KG1 (cell line): ENCODE data around the gene LOXL1.

Experiments used
- DNase-seq: peaks from one replicate; lab custom pipeline; 2025; lab: John Stamatoyannopoulos, UW

The LOXL1 gene

GRCh38 chr15:73926219-73927002, at the start of gene LOXL1:
Gene LOXL1 (plus strand): TSS chr15:73926462. CDS start chr15:73926784, 322 bp downstream.
- DNase-seq = no peak

GRCh38 chr15:73879426-73879825, 46.8 kb upstream of the LOXL1 start:
- no peak for DNase-seq

GRCh38 chr15:73881579-73882320, 44.5 kb upstream of the LOXL1 start:
- no peak for DNase-seq

- no peak for DNase-seq
These were observed 43.4 kb upstream of the LOXL1 start for GRCh38 chr15:73882761-73883419.

- DNase-seq = no peak
These were observed 42.1 kb upstream of the LOXL1 start for GRCh38 chr15:73884159-73884558.

- no peak for DNase-seq
These were observed 40.1 kb upstream of the LOXL1 start for GRCh38 chr15:73885954-73886700.

- no peak for DNase-seq
These were observed 39.4 kb upstream of the LOXL1 start for GRCh38 chr15:73886717-73887345.

GRCh38 chr15:73887481-73887880, 38.8 kb upstream of the LOXL1 start:
- no peak for DNase-seq

- DNase-seq = no peak
These were observed 37.8 kb upstream of the LOXL1 start for GRCh38 chr15:73888224-73889041.

GRCh38 chr15:73889053-73889761, 37.1 kb upstream of the LOXL1 start:
- no peak for DNase-seq

- DNase-seq = no peak
These were observed 36.5 kb upstream of the LOXL1 start for GRCh38 chr15:73889762-73890124.

GRCh38 chr15:73891328-73892315, 34.6 kb upstream of the LOXL1 start:
- DNase-seq = no peak

- no peak for DNase-seq
These were observed 33.6 kb upstream of the LOXL1 start for GRCh38 chr15:73892446-73893226.

- DNase-seq = no peak
These were observed 32.0 kb upstream of the LOXL1 start for GRCh38 chr15:73894133-73894814.

- DNase-seq = no peak
These were observed 28.6 kb upstream of the LOXL1 start for GRCh38 chr15:73897441-73898261.

- no peak for DNase-seq
These were observed 26.8 kb upstream of the LOXL1 start for GRCh38 chr15:73899197-73900094.
